H1 (cell line): Measurements from ENCODE around the gene MGAT5. TPM values are rescaled to one million over a fixed set of nuclear protein-coding genes. Genes with fewer than 3 reads are reported as not detected.

Source experiments
- CTCF ChIA-PET: fragments of 300-600 bp; sonication (Branson Sonifier 250); formaldehyde crosslinking; loops from one replicate; lab custom pipeline; 2021; ENCODE audit not compliant: partially characterized antibody; lab: Charles Lee
- POLR2A ChIA-PET: fragments of 300-600 bp; sonication (Branson Sonifier 250); formaldehyde crosslinking; loops from one replicate; lab custom pipeline; 2021; ENCODE audit warnings: inconsistent platforms; ENCODE audit not compliant: partially characterized antibody; lab: Charles Lee
- DNase-seq, 2 experiments: peaks; one replicate each; pipeline versions ENCODE4 v3.0.0 to v3.0.0-alpha.2; 2010 to 2022; ENCODE audit warnings: low spot score in 2 of 2, low read depth in 1 of 2, mixed read lengths in 1 of 2
- FAIRE-seq: peaks from 2 replicates; lab custom pipeline; 2011; peaks lifted over from hg19 to GRCh38; lab: Jason Lieb, UNC
- H2AFZ ChIP-seq: 2 replicates; pipeline ENCODE4 v1.8.1; 2012; ENCODE audit warnings: low read length, inconsistent platforms
- H2AK5ac ChIP-seq: 2 replicates; pipeline ENCODE4 v1.6.1; 2013; ENCODE audit warnings: low read depth, low read length
- H2BK120ac ChIP-seq: replicated peaks from 2 replicates; pipeline ENCODE3; 2013; ENCODE audit warnings: low read depth, low read length, inconsistent platforms
- H2BK12ac ChIP-seq: 2 replicates; pipeline ENCODE4 v1.6.1; 2013; ENCODE audit warnings: low read depth, low read length
- H2BK15ac ChIP-seq: 2 replicates; pipeline ENCODE4 v1.6.1; 2013; ENCODE audit warnings: low read length
- H2BK20ac ChIP-seq: 2 replicates; pipeline ENCODE4 v1.6.1; 2013; ENCODE audit warnings: low read length
- H2BK5ac ChIP-seq: 2 replicates; pipeline ENCODE4 v1.6.1; 2013; ENCODE audit warnings: low read depth, low read length
- H3K14ac ChIP-seq: 2 replicates; pipeline ENCODE4 v1.6.1; 2013; ENCODE audit warnings: inconsistent platforms; ENCODE audit not compliant: insufficient read length
- H3K18ac ChIP-seq: 2 replicates; pipeline ENCODE4 v1.6.1; 2013; ENCODE audit warnings: low read length; ENCODE audit errors: extremely low read depth
- H3K23ac ChIP-seq: 2 replicates; pipeline ENCODE4 v1.6.1; 2013; ENCODE audit warnings: inconsistent platforms; ENCODE audit not compliant: insufficient read length
- H3K23me2 ChIP-seq: 2 replicates; pipeline ENCODE4 v1.6.1; 2013; ENCODE audit warnings: low read depth, low read length
- H3K27ac ChIP-seq: 2 replicates; pipeline ENCODE4 v1.6.1; 2011; ENCODE audit warnings: low read depth, low read length, inconsistent platforms
- H3K27me3 ChIP-seq, 4 experiments: replicated peaks in 1 of 4; 1 replicate in 1 of 4; 2 replicates in 3 of 4; pipeline versions ENCODE4 v1.6.1 to v1.8.1; 2011 to 2013; ENCODE audit warnings: low read length in 3 of 4, mild to moderate bottlenecking in 3 of 4, inconsistent platforms in 2 of 4, mixed read lengths in 2 of 4, moderate library complexity in 1 of 4; ENCODE audit not compliant: control insufficient read depth in 3 of 4, insufficient read depth in 3 of 4; ENCODE audit errors: extremely low read depth in 1 of 4
- H3K36me3 ChIP-seq, 4 experiments: 2 replicates each; pipeline versions ENCODE4 v1.6.1 to v1.8.1; 2011 to 2013; ENCODE audit warnings: mild to moderate bottlenecking in 4 of 4, low read length in 3 of 4, moderate library complexity in 2 of 4, control low read depth in 1 of 4, inconsistent platforms in 1 of 4; ENCODE audit not compliant: insufficient read depth in 4 of 4, control insufficient read depth in 2 of 4
- H3K4ac ChIP-seq: replicated peaks from 2 replicates; pipeline ENCODE3; 2013; ENCODE audit warnings: low read length, low read depth, mixed read lengths, inconsistent platforms; ENCODE audit not compliant: insufficient read length
- H3K4me1 ChIP-seq, 4 experiments: replicated peaks in 1 of 4; 1 replicate in 1 of 4; 2 replicates in 3 of 4; pipeline versions ENCODE4 v1.6.1 to v1.8.1; 2011 to 2013; ENCODE audit warnings: low read length in 3 of 4, inconsistent platforms in 2 of 4, mixed read lengths in 1 of 4; ENCODE audit not compliant: insufficient read depth in 4 of 4, control insufficient read depth in 3 of 4
- H3K4me2 ChIP-seq, 2 experiments: 2 replicates each; pipeline versions ENCODE4 v1.6.1 to v1.8.1; 2011 to 2013; ENCODE audit warnings: low read depth in 2 of 2, low read length in 2 of 2, control low read depth in 1 of 2, inconsistent platforms in 1 of 2, mild to moderate bottlenecking in 1 of 2; ENCODE audit not compliant: insufficient read depth in 1 of 2
- H3K4me3 ChIP-seq, 4 experiments: fragments of 200-600, 300-600 bp in 1 of 4; sonication (generic), shearing (Covaris generic), sonication (Bioruptor Twin) in 1 of 4; 2 replicates each; pipeline versions ENCODE4 v1.5.1 to v1.8.1; 2011 to 2016; ENCODE audit warnings: low read length in 4 of 4, low read depth in 3 of 4, control low read depth in 2 of 4, inconsistent platforms in 2 of 4, mild to moderate bottlenecking in 2 of 4, mixed read lengths in 1 of 4, moderate library complexity in 1 of 4; ENCODE audit not compliant: insufficient read depth in 2 of 4; ENCODE audit errors: extremely low read depth in 1 of 4
- H3K56ac ChIP-seq: replicated peaks from 2 replicates; pipeline ENCODE3; 2013; ENCODE audit warnings: low read depth, mild to moderate bottlenecking, mixed read lengths, low read length, inconsistent platforms; ENCODE audit not compliant: insufficient read length
- H3K79me1 ChIP-seq: 2 replicates; pipeline ENCODE4 v1.6.1; 2013; ENCODE audit warnings: low read depth, low read length, control low read depth
- H3K79me2 ChIP-seq, 2 experiments: 2 replicates each; pipeline versions ENCODE4 v1.6.1 to v1.8.1; 2012 to 2013; ENCODE audit warnings: low read length in 2 of 2, mild to moderate bottlenecking in 2 of 2, inconsistent platforms in 1 of 2; ENCODE audit not compliant: insufficient read depth in 2 of 2, control insufficient read depth in 1 of 2
- H3K9ac ChIP-seq, 4 experiments: replicated peaks in 1 of 4; 1 replicate in 1 of 4; 2 replicates in 3 of 4; pipeline versions ENCODE4 v1.6.1 to v1.8.1; 2011 to 2013; ENCODE audit warnings: low read depth in 3 of 4, low read length in 3 of 4, control low read depth in 2 of 4, mild to moderate bottlenecking in 2 of 4, moderate library complexity in 2 of 4, inconsistent platforms in 1 of 4; ENCODE audit errors: extremely low read depth in 1 of 4
- H3K9me3 ChIP-seq, 2 experiments: 2 replicates each; pipeline versions ENCODE4 v1.6.1 to v1.8.1; 2012 to 2013; ENCODE audit warnings: mild to moderate bottlenecking in 2 of 2, moderate library complexity in 2 of 2, control low read depth in 1 of 2, inconsistent platforms in 1 of 2, low read depth in 1 of 2, low read length in 1 of 2, mixed read lengths in 1 of 2; ENCODE audit not compliant: insufficient read depth in 2 of 2
- H4K20me1 ChIP-seq, 2 experiments: replicated peaks in 1 of 2; 2 replicates each; pipeline versions ENCODE3 to v1.8.1; 2011 to 2013; ENCODE audit warnings: inconsistent platforms in 2 of 2, low read length in 2 of 2, mild to moderate bottlenecking in 1 of 2; ENCODE audit not compliant: insufficient read depth in 2 of 2, control insufficient read depth in 1 of 2
- H4K5ac ChIP-seq: 2 replicates; pipeline ENCODE4 v1.6.1; 2013; ENCODE audit warnings: low read length, low read depth, mixed read lengths, inconsistent platforms; ENCODE audit not compliant: insufficient read length
- H4K8ac ChIP-seq: 2 replicates; pipeline ENCODE4 v1.8.0; 2013; ENCODE audit warnings: mild to moderate bottlenecking, moderate library complexity, low read length, inconsistent platforms; ENCODE audit not compliant: insufficient read depth; ENCODE audit errors: extremely low read depth
- H4K91ac ChIP-seq: replicated peaks from 2 replicates; pipeline ENCODE3; 2013; ENCODE audit warnings: low read length, mixed read lengths, inconsistent platforms; ENCODE audit not compliant: insufficient read length
- POLR2A ChIP-seq, 2 experiments: IDR thresholded peaks; 1 replicate in 1 of 2; 2 replicates in 1 of 2; pipeline ENCODE4 v1.6.1; 2011; ENCODE audit warnings: low read depth in 2 of 2, low read length in 2 of 2, mild to moderate bottlenecking in 2 of 2; ENCODE audit errors: control extremely low read depth in 1 of 2
- WGBS, 2 experiments: shearing (Covaris generic) in 1 of 2; methylation state at CpG; one replicate each; pipeline versions ENCODE4 v1.1.6 to v1.1.7; 2013 to 2015; ENCODE audit warnings: low lambda C conversion rate in 2 of 2, mixed read lengths in 2 of 2, inconsistent platforms in 1 of 2, low coverage in 1 of 2, missing lambda C conversion rate in 1 of 2; ENCODE audit not compliant: insufficient replicate concordance in 2 of 2, insufficient coverage in 1 of 2, insufficient read length in 1 of 2; ENCODE audit errors: extremely low coverage in 1 of 2, missing lambda C conversion rate in 1 of 2; 5-methylcytosine and 5-hydroxymethylcytosine counted together
- polyA plus RNA-seq, 7 experiments: library from polyadenylated mRNA; depleted of rRNA in 3 of 7; stranded (reverse) in 5 of 7; unstranded in 2 of 7; fragments of >200 nt in 5 of 7; fragments of 200-250 nt in 2 of 7; gene quantifications; 1 replicate in 5 of 7; 2 replicates in 1 of 7; 4 replicates in 1 of 7; pipeline versions ENCODE4 v1.2.1 to v1.2.3, GENCODE V29; 2011 to 2013; ENCODE audit warnings: missing spikeins in 2 of 7, mixed read lengths in 2 of 7
- total RNA-seq: library from RNA; stranded (reverse); fragmentation: NEBNext Ultra II Directional; extraction: Animal tissue kit (Norgen Biotek cat#: 25700); gene quantifications from 2 replicates; pipeline ENCODE4 v1.2.1, GENCODE V29; 2021

The MGAT5 gene
- total and polyA plus RNA-seq, 2 of the 8 experiments (the other 6 are each of a cell fraction or from before 2014, with no cell fraction given): 11.2 to 49.2 TPM

GRCh38 chr2:134336352-134336751 lies 82.5 kb downstream of the MGAT5 start:
- H3K27me3 ChIP-seq: no peaks in the 10 kb centered on the region
- no peak overlapping the region for H2AK5ac ChIP-seq
- DNase-seq: no peak
- H3K9ac ChIP-seq: no peak overlapping the region
- H3K23ac ChIP-seq: no peak overlapping the region
- H3K4ac ChIP-seq: no peak overlapping the region
- no peak overlapping the region for H2AFZ ChIP-seq
- WGBS, 2 experiments: 69% methylated on average over 4 of the region's 4 CpGs; no CpG with 5 or more reads in 1 of the 2 experiments
- H4K20me1 ChIP-seq: no peaks in the 10 kb centered on the region
- ChIA-PET POLR2A (interaction anchor here (0.7 kb wide), 1 partner anchor 19 kb away, joined by 3 read pairs; no protein-coding TSS in a partner anchor), CTCF (interaction anchor here (1.3 to 2.2 kb wide), 3 partner anchors 10 to 29 kb away, joined by 4 to 8 read pairs (median 4); no protein-coding TSS in a partner anchor)
- no peak for TF ChIP-seq POLR2A (IDR thresholded peaks at IDR 0.05; ENCODE audit: control extremely low read depth in 1 of 2, low read depth in 2 of 2, low read length in 2 of 2)
- H2BK5ac ChIP-seq: no peak overlapping the region
- no peak overlapping the region for H2BK20ac ChIP-seq
- no peak overlapping the region for H3K18ac ChIP-seq
- no peaks in the 10 kb centered on the region for H3K4me1 ChIP-seq
- H3K79me1 ChIP-seq: no peaks in the 10 kb centered on the region
- H3K56ac ChIP-seq: no peak overlapping the region
- H3K27ac ChIP-seq: no peak overlapping the region
- no peak overlapping the region for H2BK12ac ChIP-seq
- FAIRE-seq: no peak
- H3K4me2 ChIP-seq: no peak overlapping the region
- no peak overlapping the region for H2BK120ac ChIP-seq
- H4K8ac ChIP-seq: no peak overlapping the region
- no peaks in the 10 kb centered on the region for H3K9me3 ChIP-seq
- no peak overlapping the region for H4K91ac ChIP-seq
- H4K5ac ChIP-seq: no peak overlapping the region
- no peak overlapping the region for H2BK15ac ChIP-seq
- H3K79me2 ChIP-seq: no peaks in the 10 kb centered on the region
- peaks cover 0 to 3% (median 0%) of the 10 kb centered on the region in 4 experiments; a peak in 1 of 8 replicates for H3K36me3 ChIP-seq
- H3K23me2 ChIP-seq: no peaks in the 10 kb centered on the region
- H3K4me3 ChIP-seq: no peak overlapping the region
- H3K14ac ChIP-seq: no peak overlapping the region
